HG03039 (cell line): ENCODE data around the gene PAPPA2.
"Not testable (repeated sequence)": the region's sequence is repeated elsewhere in the genome, so short reads cannot be mapped to it uniquely, and the experiment has no call there.

Source experiments
- ATAC-seq: cut with Tn5 transposase; IDR thresholded peaks from one replicate; pipeline ENCODE4 v1.9.1; 2021; ENCODE audit warnings: mild to moderate bottlenecking, moderate library complexity; ENCODE audit not compliant: unreplicated experiment

The PAPPA2 gene

GRCh38 chr1:176745945-176746344 is 283.0 kb downstream of the PAPPA2 start:
- no peak for ATAC-seq

GRCh38 chr1:176752505-176752904 is 289.5 kb downstream of the PAPPA2 start:
- no peak for ATAC-seq

DNA sequence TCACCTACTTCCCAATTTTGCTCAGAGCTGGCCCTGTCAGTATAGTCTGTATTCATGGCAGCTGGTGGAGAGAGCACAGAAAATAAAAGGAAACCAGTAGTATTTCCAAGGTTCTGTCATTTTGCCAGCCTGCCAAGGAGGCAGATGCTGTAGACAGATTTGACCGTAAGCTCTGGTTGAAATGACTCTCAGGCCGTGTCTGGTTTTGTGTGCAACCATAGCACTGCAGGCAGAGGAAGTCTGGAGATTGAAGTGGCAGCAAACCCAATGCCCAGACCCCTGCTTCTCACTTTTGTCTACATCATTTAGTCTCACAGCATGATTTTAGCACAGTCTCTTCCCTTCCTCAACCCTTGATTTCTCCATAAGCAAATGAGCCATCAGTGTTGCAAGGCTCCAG is 291.7 kb downstream of the PAPPA2 start:
- ATAC-seq, result no peak

- ATAC-seq, result not testable (repeated sequence)
Measured at GRCh38 chr1:176756817-176757216, 293.8 kb downstream of the PAPPA2 start.

DNA sequence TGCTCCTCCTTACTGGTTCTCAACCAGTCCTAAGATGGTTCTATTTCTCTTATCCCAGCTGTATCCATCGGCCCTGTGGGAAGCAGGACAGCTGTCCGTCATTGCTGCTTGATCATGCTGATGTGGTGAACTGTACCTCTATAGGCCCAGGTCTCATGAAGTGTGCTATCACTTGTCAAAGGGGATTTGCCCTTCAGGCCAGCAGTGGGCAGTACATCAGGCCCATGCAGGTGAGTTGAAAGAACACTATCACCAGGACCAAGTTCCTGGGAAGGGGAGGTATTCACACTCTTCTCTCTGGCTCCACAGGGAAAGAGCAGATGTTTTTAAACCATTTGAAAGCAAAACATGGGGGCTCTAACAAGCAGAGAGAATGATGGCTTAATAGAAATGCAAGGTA is 302.6 kb downstream of the PAPPA2 start:
- no peak for ATAC-seq

GRCh38 chr1:176766779-176767178 is 303.8 kb downstream of the PAPPA2 start:
- no peak for ATAC-seq

GRCh38 chr1:176767714-176768136 is 304.8 kb downstream of the PAPPA2 start:
- ATAC-seq, result no peak

- ATAC-seq, result no peak
Measured at GRCh38 chr1:176768532-176768931, 305.6 kb downstream of the PAPPA2 start.

- no peak for ATAC-seq
Measured at GRCh38 chr1:176770066-176770465, 307.1 kb downstream of the PAPPA2 start.

DNA sequence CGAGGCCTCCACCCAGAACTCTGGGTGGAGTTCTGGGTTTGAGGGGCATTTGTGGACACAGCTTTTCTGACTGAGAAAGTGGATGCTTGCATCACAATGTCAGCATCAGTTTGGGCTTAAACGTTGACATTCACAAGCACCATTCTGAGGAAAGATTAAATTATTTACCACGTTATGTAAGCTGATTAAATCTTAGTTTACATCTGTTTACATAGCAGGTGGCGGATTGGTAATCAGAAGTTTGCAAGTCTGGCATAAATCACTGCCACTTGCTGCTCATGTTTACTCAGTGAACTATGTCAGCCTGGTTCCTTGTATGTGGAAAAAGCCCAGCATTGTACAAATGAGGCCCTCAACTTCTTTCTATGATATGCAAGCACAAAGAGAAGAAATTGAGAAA is 310.1 kb downstream of the PAPPA2 start:
- no peak for ATAC-seq

GRCh38 chr1:176774224-176774623 is 311.2 kb downstream of the PAPPA2 start:
- ATAC-seq, result no peak

- ATAC-seq, result no peak
Measured at GRCh38 chr1:176775378-176775777, 312.4 kb downstream of the PAPPA2 start.

- ATAC-seq, result no peak
Measured at GRCh38 chr1:176775996-176776395, 313.0 kb downstream of the PAPPA2 start.

DNA sequence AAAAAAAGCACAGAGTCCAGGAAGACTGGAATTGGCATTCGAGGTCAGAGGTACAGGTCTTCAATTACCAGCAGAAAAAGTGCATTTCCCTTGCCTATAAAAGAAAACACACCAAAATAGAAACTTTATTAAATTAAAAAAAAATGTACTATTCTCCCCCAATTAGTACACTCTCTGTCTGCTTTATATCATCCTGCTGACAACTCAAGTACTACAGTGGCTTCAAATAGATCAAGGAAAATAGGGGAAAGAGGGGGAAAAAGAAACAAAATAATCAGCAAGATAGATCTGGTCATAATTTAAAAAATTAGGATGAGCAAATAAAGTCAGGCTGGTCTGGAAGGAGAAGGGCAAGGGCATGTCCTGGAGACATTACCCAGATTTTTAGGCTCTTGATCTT is 315.1 kb downstream of the PAPPA2 start:
- no peak for ATAC-seq

DNA sequence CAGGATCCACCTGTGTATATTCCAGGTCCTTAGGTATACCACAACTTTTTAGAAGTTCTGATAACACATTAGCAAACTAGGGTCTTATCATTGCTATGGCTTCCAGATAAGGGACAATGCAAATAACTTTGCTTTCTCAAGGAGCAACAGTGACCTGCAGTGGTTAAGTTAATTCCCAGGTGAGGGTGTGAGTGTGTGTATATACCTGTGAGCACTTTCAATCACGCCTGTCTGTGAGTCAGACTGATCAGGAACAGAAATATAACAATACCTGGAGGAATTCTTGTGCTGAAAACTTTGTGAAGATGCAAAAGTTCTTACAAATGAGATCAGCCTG is 317.0 kb downstream of the PAPPA2 start:
- no peak for ATAC-seq

- ATAC-seq, result no peak
Measured at GRCh38 chr1:176783309-176783708, 320.3 kb downstream of the PAPPA2 start.

GRCh38 chr1:176785056-176785455 is 322.1 kb downstream of the PAPPA2 start:
- no peak for ATAC-seq

DNA sequence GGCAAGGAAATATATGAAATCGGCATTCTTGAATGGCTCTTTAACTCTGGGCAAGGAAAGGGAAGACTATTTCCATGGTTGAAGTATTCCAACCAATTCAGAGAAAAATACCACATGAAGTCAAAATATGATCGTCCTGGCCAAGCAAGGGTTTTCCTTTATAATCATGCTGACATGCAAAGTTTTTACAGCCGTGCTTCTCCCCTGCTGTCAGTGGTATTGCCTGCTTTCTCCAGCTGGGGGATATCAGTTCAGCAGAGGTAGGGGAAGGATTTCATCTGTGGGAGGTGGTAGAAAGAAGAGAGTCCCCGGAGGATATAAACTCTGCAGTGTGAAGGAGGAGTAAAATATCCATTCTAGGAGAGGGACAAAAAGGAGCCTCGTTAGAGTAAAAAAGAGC is 322.8 kb downstream of the PAPPA2 start:
- no peak for ATAC-seq

DNA sequence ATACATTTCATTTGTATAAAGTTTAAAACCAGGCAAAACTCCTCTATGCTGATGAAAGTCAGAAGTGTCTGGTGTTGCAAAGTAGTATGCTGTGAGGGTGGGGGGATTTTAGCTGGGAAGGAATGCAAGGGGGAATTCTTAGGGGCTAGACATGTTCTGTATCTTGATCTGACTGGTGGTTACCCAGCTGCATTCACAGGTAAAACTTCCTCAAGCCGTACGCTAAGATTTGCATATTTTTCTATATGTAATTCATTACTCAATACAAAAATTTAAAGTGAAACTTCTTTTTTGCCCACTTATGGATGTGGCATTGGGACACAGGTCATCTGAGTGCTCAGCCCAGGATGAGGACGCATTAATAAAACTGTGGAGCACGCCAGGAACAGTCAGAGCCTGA is 323.3 kb downstream of the PAPPA2 start:
- no peak for ATAC-seq

DNA sequence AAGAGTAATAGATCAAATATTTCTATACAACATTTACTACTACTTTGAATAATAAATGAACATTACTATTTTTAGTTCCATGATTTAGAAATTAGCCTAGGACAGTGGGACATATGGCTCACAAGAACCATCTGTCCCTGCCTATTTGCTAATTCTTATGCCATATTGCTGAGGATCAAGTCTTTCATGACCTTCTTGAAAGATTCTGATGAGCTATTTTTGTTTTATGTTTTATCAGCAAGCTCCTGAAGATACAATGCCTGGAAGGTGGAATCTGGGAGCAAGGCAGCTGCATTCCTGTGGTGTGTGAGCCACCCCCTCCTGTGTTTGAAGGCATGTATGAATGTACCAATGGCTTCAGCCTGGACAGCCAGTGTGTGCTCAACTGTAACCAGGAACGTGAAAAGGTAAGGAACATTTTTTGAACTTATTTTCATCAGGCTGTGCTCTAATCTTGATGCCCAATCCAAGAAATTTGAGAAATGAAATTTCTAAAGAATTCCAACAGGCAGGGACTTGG is 326.7 kb downstream of the PAPPA2 start:
- no peak for ATAC-seq

DNA sequence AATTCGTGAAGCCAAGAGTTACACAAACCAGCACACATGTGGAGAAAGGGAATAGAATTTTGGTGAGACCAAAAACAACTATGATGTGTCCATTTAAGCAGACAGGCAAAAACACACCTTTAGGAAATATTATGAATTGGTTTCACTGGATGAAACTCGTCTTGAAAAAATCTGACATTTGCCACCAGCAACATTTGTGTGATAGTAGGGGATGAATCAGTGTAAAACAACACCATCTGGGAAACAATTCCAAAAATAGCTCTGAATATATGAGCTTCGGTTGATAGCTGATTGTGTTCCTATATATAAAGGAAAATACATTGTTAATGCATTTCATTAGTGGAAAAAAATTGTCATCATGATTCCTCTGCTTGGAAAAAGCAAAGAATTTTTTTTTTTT is 327.8 kb downstream of the PAPPA2 start:
- no peak for ATAC-seq

GRCh38 chr1:176791906-176792305 is 328.9 kb downstream of the PAPPA2 start:
- no peak for ATAC-seq

DNA sequence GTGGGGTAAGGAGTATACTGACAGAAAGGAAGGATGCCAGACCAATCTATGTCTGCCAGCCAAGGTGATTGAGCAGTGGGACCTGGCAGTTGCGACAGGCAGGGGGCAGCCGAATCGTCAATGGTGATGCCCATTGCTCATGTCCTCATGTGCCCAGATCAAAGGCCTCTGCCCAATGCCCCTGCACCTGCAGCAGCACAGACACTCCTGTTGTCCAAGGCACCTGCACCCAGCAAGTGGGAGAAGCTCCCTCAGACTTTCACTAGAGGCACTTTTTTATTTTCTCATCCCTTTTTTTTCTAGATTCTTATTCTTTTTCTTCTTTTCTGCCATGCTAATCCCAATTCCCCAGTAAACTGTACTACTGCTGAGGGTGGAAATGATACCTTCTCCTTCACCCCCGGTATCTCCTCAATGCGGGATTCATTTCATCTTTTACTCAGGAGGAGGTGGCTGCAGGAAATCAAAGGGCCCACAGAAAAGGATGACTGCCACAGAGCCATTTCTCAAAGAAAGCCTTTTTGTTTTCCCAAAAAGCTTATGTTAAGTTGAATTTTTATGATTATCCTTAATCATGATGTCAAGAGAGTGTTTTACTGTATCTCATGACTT is 332.0 kb downstream of the PAPPA2 start:
- no peak for ATAC-seq
